ENCODE measurements around the gene ATP6AP1. TPM values are rescaled to one million over a fixed set of nuclear protein-coding genes. Genes with fewer than 3 reads are reported as not detected.
"Not testable (repeated sequence)": the region's sequence is repeated elsewhere in the genome, so short reads cannot be mapped to it uniquely, and the experiment has no call there.

The ATP6AP1 gene
- total RNA-seq, 1 donor from 2014 or later: 77.6 TPM

GRCh38 chrX:154396973-154397887 lies 31.2 kb upstream of the ATP6AP1 start:
- Mint-ChIP-seq H3K36me3 (peaks cover 13% of the 10 kb centered on the region), H3K27ac (peak overlapping the region; percentile 99), H3K27me3 (ENCODE audit: low read depth) (no peaks in the 10 kb centered on the region), H3K4me1 (peaks cover 11% of the 10 kb centered on the region), H3K9me3 (no peaks in the 10 kb centered on the region), H3K4me3 (peak overlapping the region; percentile 96)
- no peak for TF ChIP-seq CTCF (IDR thresholded peaks at IDR 0.05; ENCODE audit: unreplicated experiment)
- peak in 1 of 2 experiments; percentile 62 for DNase-seq (ENCODE audit: low spot score in 2 of 2, unreplicated experiment in 2 of 2)

DNA sequence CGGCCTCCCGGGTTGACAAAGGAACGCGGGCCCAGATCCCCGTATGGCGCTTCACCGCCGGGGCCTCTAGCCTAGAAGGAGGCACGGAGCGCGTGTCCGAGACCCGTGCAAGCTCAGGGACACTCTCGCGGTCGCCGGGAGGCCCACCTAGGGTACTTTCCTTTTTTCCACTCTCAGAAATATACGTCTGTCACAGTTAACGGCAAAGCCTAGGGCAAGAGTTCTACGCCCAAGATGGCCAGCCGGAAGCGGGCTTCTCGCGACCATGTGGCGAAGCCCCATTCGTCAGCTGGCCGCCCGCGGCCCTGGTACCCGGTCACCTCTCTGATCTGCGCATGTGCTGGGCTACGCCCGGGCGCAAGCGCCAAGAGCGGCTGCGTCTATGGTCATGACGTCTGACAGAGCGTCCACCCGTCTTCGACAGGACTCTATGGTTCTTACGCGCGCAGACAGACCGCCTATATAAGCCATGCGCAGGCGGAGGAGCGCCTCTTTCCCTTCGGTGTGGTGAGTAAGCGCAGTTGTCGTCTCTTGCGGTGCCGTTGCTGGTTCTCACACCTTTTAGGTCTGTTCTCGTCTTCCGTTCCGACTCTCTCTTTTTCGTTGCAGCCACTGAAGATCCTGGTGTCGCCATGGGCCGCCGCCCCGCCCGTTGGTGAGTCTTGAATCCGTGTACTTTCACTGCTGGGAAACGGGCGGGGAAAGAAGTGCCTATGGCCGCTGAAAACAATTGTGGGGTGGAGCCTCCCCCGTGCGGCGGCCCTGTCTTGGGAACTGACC lies 30.4 kb upstream of the ATP6AP1 start, which contains the start of gene RPL10:
RPL10 (plus strand) TSS at position 490 of the 780 bp plus-strand sequence; CDS start at position 633, 143 bp downstream.
- H3K4me1 Mint-ChIP-seq: peaks cover 11% of the 10 kb centered on the region
- H3K27me3 Mint-ChIP-seq (ENCODE audit: low read depth): no peaks in the 10 kb centered on the region
- peak within 1 kb of the TSS; percentile 99 for H3K27ac Mint-ChIP-seq
- peaks cover 13% of the 10 kb centered on the region for H3K36me3 Mint-ChIP-seq
- peak within 1 kb of the TSS; percentile 96 for H3K4me3 Mint-ChIP-seq
- H3K9me3 Mint-ChIP-seq: no peaks in the 10 kb centered on the region
- peak; percentile 78 to 89 for DNase-seq (ENCODE audit: low spot score in 2 of 2, unreplicated experiment in 2 of 2)
- TF ChIP-seq CTCF (IDR thresholded peaks at IDR 0.05; ENCODE audit: unreplicated experiment): no peak

DNA sequence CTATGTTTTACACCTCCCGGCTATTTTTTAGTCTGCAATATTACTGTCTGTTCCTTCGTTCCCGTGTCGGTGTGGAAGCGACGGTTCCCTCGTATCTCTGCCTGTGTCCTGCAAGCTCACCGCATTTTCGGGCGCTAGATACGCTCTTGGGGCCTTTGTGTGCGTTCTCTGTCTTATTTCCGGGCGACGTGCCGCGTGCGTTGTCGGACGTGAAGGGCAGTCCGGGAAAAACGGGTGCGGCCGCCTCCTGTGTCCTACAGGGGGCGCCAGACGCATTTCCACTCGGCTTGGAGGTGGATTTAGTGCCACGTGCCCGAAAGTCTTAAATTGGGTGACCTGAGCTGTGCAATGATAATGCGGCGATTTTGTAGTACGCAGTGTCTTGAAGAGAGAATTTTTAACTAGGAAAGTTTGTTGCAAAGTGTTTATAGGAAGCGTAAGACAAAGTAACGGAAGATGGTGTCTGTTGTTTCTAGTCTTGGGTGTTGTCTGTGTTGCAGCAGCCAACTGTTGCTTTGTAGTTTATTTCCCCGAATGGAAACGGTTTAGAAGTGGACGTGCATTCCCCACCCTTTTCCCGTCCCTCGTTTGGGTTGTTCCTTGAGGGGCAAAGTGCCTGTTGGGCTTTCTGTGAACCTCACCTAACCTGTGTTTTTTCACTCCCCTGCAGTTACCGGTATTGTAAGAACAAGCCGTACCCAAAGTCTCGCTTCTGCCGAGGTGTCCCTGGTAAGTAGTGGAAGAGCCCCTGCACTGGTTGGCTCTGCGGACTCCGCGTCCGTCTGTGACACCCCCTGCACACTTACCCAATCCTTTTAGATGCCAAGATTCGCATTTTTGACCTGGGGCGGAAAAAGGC lies 29.6 kb upstream of the ATP6AP1 start:
- TF ChIP-seq CTCF (IDR thresholded peaks at IDR 0.05; ENCODE audit: unreplicated experiment): peak; percentile 80
- H3K27me3 Mint-ChIP-seq (ENCODE audit: low read depth): no peaks in the 10 kb centered on the region

DNA sequence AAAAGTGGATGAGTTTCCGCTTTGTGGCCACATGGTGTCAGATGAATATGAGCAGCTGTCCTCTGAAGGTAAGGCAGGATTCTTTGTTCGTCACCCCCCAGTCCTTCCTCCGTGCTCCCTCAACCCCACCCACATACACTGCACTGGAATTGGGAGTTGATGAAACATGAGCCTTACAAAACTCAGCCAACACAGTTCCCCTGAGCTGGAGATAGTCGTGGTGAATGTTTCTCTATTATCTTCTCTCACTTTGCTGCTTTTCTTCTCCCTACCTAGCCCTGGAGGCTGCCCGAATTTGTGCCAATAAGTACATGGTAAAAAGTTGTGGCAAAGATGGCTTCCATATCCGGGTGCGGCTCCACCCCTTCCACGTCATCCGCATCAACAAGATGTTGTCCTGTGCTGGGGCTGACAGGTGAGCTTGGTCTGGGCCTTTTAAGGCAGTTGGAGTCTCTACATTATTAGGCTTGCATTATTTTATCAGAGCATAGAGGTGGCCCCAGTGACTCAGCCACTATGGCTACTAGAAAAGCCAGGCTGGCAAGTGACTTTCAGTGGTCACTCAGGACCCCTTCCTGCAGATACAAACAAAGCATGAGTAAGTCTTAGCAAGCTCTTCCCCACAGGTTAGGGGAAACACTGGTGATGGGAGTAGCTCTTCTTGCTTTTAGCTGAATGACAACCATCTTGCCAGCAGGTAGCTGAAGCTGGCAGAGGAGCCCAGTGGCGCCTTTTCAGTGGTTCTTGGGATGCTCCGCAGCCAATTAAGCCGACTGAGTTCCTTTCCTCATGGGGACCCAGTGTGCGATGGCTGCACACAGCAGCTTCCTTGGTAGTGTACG lies 28.7 kb upstream of the ATP6AP1 start:
- peaks cover 11% of the 10 kb centered on the region for H3K4me1 Mint-ChIP-seq
- H3K36me3 Mint-ChIP-seq: peaks cover 19% of the 10 kb centered on the region
- H3K27ac Mint-ChIP-seq: peak overlapping the region; percentile 99
- peak overlapping the region; percentile 96 for H3K4me3 Mint-ChIP-seq
- H3K9me3 Mint-ChIP-seq: no peaks in the 10 kb centered on the region
- H3K27me3 Mint-ChIP-seq (ENCODE audit: low read depth): no peaks in the 10 kb centered on the region
- no peak for DNase-seq (ENCODE audit: low spot score in 2 of 2, unreplicated experiment in 2 of 2)
- no peak for TF ChIP-seq CTCF (IDR thresholded peaks at IDR 0.05; ENCODE audit: unreplicated experiment)

More for the DNA sequence above, 29.6 kb upstream of the ATP6AP1 start:
- H3K4me3 Mint-ChIP-seq: peak overlapping the region; percentile 96
- H3K36me3 Mint-ChIP-seq: peaks cover 18% of the 10 kb centered on the region
- peaks cover 11% of the 10 kb centered on the region for H3K4me1 Mint-ChIP-seq
- peak overlapping the region; percentile 99 for H3K27ac Mint-ChIP-seq
- H3K9me3 Mint-ChIP-seq: no peaks in the 10 kb centered on the region
- peak in 1 of 2 experiments; percentile 79 for DNase-seq (ENCODE audit: low spot score in 2 of 2, unreplicated experiment in 2 of 2)

- H3K4me1 Mint-ChIP-seq: peaks cover 11% of the 10 kb centered on the region
- not testable (repeated sequence) for H3K27ac Mint-ChIP-seq; H3K9me3 Mint-ChIP-seq; DNase-seq (ENCODE audit: low spot score in 2 of 2, unreplicated experiment in 2 of 2); H3K27me3 Mint-ChIP-seq (ENCODE audit: low read depth)
- peak overlapping the region; percentile 96 for H3K4me3 Mint-ChIP-seq
- H3K36me3 Mint-ChIP-seq: peaks cover 19% of the 10 kb centered on the region
These were observed 28.1 kb upstream of the ATP6AP1 start for GRCh38 chrX:154400369-154400817.

All from mesothelial cell of epicardium (in vitro differentiated cells).